Neural cell (in vitro differentiated cells): ENCODE data around the gene SNCAIP. TPM values are rescaled to one million over a fixed set of nuclear protein-coding genes. Genes with fewer than 3 reads are reported as not detected.

ENCODE experiments used
- H2AFZ ChIP-seq: fragments of 200-600, 300-800 bp; sonication (generic), shearing (Covaris generic); 2 replicates; pipeline ENCODE4 v1.6.0; 2014; ENCODE audit warnings: low read depth, mild to moderate bottlenecking, antibody characterized with exemption, low read length, moderate library complexity
- H3F3A ChIP-seq: fragments of 200-600 bp; shearing (Covaris generic); 2 replicates; pipeline ENCODE4 v1.6.1; 2016; ENCODE audit warnings: mild to moderate bottlenecking, moderate library complexity, mixed read lengths, antibody characterized with exemption, low read length; ENCODE audit not compliant: insufficient read depth, poor library complexity, severe bottlenecking
- H3K27ac ChIP-seq: fragments of 200-600, 300-800 bp; sonication (generic), shearing (Covaris generic); 2 replicates; pipeline ENCODE4 v1.5.1; 2014; ENCODE audit warnings: mild to moderate bottlenecking, low read length, moderate library complexity
- H3K27me3 ChIP-seq: fragments of 300-800, 200-600 bp; sonication (generic), shearing (Covaris generic); 2 replicates; pipeline ENCODE4 v1.6.0; 2014; ENCODE audit warnings: mild to moderate bottlenecking, low read depth, low read length, moderate library complexity; ENCODE audit not compliant: insufficient read depth
- H3K36me3 ChIP-seq: fragments of 300-800, 200-600 bp; sonication (generic), shearing (Covaris generic); 2 replicates; pipeline ENCODE4 v1.5.1; 2014; ENCODE audit warnings: mild to moderate bottlenecking, antibody characterized with exemption, low read length, moderate library complexity; ENCODE audit not compliant: insufficient read depth
- H3K4me2 ChIP-seq: fragments of 300-800, 200-600 bp; sonication (generic), shearing (Covaris generic); 2 replicates; pipeline ENCODE4 v1.6.0; 2014; ENCODE audit warnings: mild to moderate bottlenecking, low read length
- H3K4me3 ChIP-seq: fragments of 300-800, 200-600 bp; sonication (generic), shearing (Covaris generic); 2 replicates; pipeline ENCODE4 v1.5.1; 2014; ENCODE audit warnings: mild to moderate bottlenecking, low read length, moderate library complexity
- H3K79me2 ChIP-seq: fragments of 200-600 bp; shearing (Covaris generic); replicated peaks from 2 replicates; pipeline ENCODE4 v1.6.0; 2014; ENCODE audit warnings: mild to moderate bottlenecking, low read length, moderate library complexity; ENCODE audit not compliant: insufficient read depth
- H3K9ac ChIP-seq: fragments of 300-800, 200-600 bp; sonication (generic), shearing (Covaris generic); 2 replicates; pipeline ENCODE4 v1.6.1; 2016; ENCODE audit warnings: mild to moderate bottlenecking, low read length, mixed read lengths
- H3K9me2 ChIP-seq: fragments of 200-600 bp; shearing (Covaris generic); 2 replicates; pipeline ENCODE4 v1.6.1; 2016; ENCODE audit warnings: mild to moderate bottlenecking, low read length, mixed read lengths; ENCODE audit not compliant: insufficient read depth
- H3K9me3 ChIP-seq: fragments of 200-600, 300-800 bp; sonication (generic), shearing (Covaris generic); 2 replicates; pipeline ENCODE4 v1.6.1; 2016; ENCODE audit warnings: mild to moderate bottlenecking, mixed run types, low read length, moderate library complexity, mixed read lengths
- H4K20me1 ChIP-seq: fragments of 200-600 bp; shearing (Covaris generic); 2 replicates; pipeline ENCODE4 v1.6.1; 2016; ENCODE audit warnings: mild to moderate bottlenecking, mixed run types; ENCODE audit not compliant: insufficient read depth
- EP300 ChIP-seq: fragments of 450-650 bp; conservative IDR thresholded peaks from 2 replicates; pipeline ENCODE4 v1.6.1; 2014; ENCODE audit warnings: antibody characterized with exemption, mild to moderate bottlenecking, moderate library complexity; ENCODE audit not compliant: poor library complexity, severe bottlenecking
- EZH2 ChIP-seq: fragments of 200-600, 300-800 bp; shearing (Covaris generic), sonication (generic); IDR thresholded peaks from 2 replicates; pipeline ENCODE4 v1.6.1; 2014; ENCODE audit warnings: antibody characterized with exemption, low read length, borderline replicate concordance, mild to moderate bottlenecking; ENCODE audit not compliant: insufficient read depth, poor library complexity, severe bottlenecking
- MXI1 ChIP-seq: fragments of 450-650 bp; conservative IDR thresholded peaks from 2 replicates; pipeline ENCODE4 v1.6.1; 2014; ENCODE audit warnings: antibody characterized with exemption, mild to moderate bottlenecking; ENCODE audit not compliant: poor library complexity, severe bottlenecking
- POLR2AphosphoS5 ChIP-seq: IDR thresholded peaks from 2 replicates; pipeline ENCODE4 v1.6.1; 2012
- RAD21 ChIP-seq: fragments of 450-650 bp; conservative IDR thresholded peaks from 2 replicates; pipeline ENCODE4 v1.6.1; 2014; ENCODE audit warnings: antibody characterized with exemption, mild to moderate bottlenecking, moderate library complexity
- SMC3 ChIP-seq: fragments of 450-650 bp; conservative IDR thresholded peaks from 2 replicates; pipeline ENCODE4 v1.6.1; 2014; ENCODE audit warnings: antibody characterized with exemption, mild to moderate bottlenecking, moderate library complexity; ENCODE audit not compliant: poor library complexity
- TAF1 ChIP-seq: IDR thresholded peaks from 2 replicates; pipeline ENCODE4 v1.6.1; 2012; ENCODE audit warnings: low read depth
- polyA plus RNA-seq: library from polyadenylated mRNA; depleted of rRNA; stranded (reverse); fragments of >200 nt; gene quantifications from 2 replicates; pipeline ENCODE4 v1.2.3, GENCODE V29; 2014
- TF ChIP-seq, protein P1 (sequence below): IDR thresholded peaks from 2 replicates; pipeline ENCODE4 v1.6.1; 2012; ENCODE audit warnings: borderline replicate concordance
- TF ChIP-seq, protein P2 (sequence below): fragments of 450-650 bp; IDR thresholded peaks from 2 replicates; pipeline ENCODE4 v1.5.1; 2014; ENCODE audit warnings: antibody characterized with exemption, mild to moderate bottlenecking, moderate library complexity; ENCODE audit not compliant: poor library complexity, severe bottlenecking

Gene SNCAIP
- polyA plus RNA-seq, 1 donor from 2014 or later, result 25.6 TPM

DNA sequence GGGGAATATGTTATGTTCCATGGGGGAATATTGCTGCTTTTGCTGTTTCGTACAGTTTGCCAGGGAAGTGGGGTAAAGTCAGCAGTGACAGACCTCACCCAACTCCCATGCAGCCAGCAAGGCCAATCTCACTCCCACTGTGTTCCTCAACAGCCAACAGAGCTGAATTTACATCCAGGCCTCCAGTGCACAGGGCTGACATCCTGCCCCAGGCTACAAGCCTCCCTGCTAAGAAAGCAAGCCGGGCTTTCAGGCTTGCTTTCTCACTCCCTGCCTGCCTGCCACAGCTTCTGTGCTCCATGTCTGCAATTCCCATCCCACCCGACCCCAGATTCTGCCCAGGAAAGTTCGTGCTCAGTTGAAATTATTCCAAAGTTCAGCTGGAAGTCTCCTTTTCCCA is 25.5 kb upstream of the SNCAIP start:
- no peak overlapping the region for H3K4me3 ChIP-seq
- no peaks in the 10 kb centered on the region for H3K9me3 ChIP-seq
- no peaks in the 10 kb centered on the region for H3K36me3 ChIP-seq
- no peaks in the 10 kb centered on the region for H3F3A ChIP-seq
- H4K20me1 ChIP-seq, result no peaks in the 10 kb centered on the region
- no peak overlapping the region for H3K27ac ChIP-seq
- no peaks in the 10 kb centered on the region for H3K9me2 ChIP-seq
- H3K4me2 ChIP-seq, result no peak overlapping the region
- H3K79me2 ChIP-seq, result no peaks in the 10 kb centered on the region
- H3K9ac ChIP-seq, result no peak overlapping the region
- no peak overlapping the region for H2AFZ ChIP-seq
- H3K27me3 ChIP-seq, result no peaks in the 10 kb centered on the region
- TF ChIP-seq MXI1, result no peak
- TF ChIP-seq SMC3, result no peak
- TF ChIP-seq POLR2AphosphoS5, result no peak
- TF ChIP-seq TAF1, result no peak
- TF ChIP-seq, protein P1, sequence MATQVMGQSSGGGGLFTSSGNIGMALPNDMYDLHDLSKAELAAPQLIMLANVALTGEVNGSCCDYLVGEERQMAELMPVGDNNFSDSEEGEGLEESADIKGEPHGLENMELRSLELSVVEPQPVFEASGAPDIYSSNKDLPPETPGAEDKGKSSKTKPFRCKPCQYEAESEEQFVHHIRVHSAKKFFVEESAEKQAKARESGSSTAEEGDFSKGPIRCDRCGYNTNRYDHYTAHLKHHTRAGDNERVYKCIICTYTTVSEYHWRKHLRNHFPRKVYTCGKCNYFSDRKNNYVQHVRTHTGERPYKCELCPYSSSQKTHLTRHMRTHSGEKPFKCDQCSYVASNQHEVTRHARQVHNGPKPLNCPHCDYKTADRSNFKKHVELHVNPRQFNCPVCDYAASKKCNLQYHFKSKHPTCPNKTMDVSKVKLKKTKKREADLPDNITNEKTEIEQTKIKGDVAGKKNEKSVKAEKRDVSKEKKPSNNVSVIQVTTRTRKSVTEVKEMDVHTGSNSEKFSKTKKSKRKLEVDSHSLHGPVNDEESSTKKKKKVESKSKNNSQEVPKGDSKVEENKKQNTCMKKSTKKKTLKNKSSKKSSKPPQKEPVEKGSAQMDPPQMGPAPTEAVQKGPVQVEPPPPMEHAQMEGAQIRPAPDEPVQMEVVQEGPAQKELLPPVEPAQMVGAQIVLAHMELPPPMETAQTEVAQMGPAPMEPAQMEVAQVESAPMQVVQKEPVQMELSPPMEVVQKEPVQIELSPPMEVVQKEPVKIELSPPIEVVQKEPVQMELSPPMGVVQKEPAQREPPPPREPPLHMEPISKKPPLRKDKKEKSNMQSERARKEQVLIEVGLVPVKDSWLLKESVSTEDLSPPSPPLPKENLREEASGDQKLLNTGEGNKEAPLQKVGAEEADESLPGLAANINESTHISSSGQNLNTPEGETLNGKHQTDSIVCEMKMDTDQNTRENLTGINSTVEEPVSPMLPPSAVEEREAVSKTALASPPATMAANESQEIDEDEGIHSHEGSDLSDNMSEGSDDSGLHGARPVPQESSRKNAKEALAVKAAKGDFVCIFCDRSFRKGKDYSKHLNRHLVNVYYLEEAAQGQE, result no peak
- TF ChIP-seq, protein P2, sequence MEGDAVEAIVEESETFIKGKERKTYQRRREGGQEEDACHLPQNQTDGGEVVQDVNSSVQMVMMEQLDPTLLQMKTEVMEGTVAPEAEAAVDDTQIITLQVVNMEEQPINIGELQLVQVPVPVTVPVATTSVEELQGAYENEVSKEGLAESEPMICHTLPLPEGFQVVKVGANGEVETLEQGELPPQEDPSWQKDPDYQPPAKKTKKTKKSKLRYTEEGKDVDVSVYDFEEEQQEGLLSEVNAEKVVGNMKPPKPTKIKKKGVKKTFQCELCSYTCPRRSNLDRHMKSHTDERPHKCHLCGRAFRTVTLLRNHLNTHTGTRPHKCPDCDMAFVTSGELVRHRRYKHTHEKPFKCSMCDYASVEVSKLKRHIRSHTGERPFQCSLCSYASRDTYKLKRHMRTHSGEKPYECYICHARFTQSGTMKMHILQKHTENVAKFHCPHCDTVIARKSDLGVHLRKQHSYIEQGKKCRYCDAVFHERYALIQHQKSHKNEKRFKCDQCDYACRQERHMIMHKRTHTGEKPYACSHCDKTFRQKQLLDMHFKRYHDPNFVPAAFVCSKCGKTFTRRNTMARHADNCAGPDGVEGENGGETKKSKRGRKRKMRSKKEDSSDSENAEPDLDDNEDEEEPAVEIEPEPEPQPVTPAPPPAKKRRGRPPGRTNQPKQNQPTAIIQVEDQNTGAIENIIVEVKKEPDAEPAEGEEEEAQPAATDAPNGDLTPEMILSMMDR, result no peak

DNA sequence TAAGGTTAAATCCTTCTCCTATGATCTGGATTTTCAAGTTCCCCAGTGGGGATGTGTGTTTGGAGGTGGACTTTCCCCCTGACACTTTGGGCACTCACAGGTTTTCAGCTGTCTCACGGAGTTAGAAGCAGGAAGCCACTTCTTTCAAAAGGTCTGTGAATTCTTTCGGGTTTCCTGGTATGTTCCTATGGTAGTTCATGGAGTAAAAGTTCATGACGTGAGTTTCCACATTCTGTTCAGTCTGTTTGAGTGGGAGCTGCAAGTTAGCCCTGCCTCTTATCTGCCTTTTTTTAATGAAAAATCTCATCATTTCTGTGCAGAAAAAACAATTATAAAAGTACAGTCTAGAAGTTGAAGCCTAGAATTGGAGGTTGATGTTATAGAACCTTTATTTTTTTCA is 24.9 kb upstream of the SNCAIP start:
- H3K36me3 ChIP-seq, result no peaks in the 10 kb centered on the region
- no peak overlapping the region for H3K27ac ChIP-seq
- no peak overlapping the region for H2AFZ ChIP-seq
- no peak overlapping the region for H3K4me2 ChIP-seq
- H3K9me3 ChIP-seq, result no peaks in the 10 kb centered on the region
- H3K9me2 ChIP-seq, result no peaks in the 10 kb centered on the region
- no peaks in the 10 kb centered on the region for H4K20me1 ChIP-seq
- no peaks in the 10 kb centered on the region for H3F3A ChIP-seq
- H3K79me2 ChIP-seq, result no peaks in the 10 kb centered on the region
- TF ChIP-seq EP300 (no peak), SMC3 (no peak), MXI1 (no peak), POLR2AphosphoS5 (no peak), EZH2 (no peak), RAD21 (no peak), TAF1 (no peak)
- no peak overlapping the region for H3K9ac ChIP-seq
- no peak overlapping the region for H3K4me3 ChIP-seq
- H3K27me3 ChIP-seq, result no peaks in the 10 kb centered on the region
